NCI-H2227 treated with DMSO at 0.1 percent for 48 hours (cell line): ENCODE data around the gene IFI6.

ENCODE experiments used
- DNase-seq: peaks from one replicate; lab custom pipeline; 2025; lab: John Stamatoyannopoulos, UW

Gene IFI6

GRCh38 chr1:27672750-27673112 lies 739 bp upstream of the IFI6 start:
- DNase-seq, result no peak

- DNase-seq, result no peak
These were observed 2.1 kb downstream of the IFI6 start for GRCh38 chr1:27669876-27670275.

- DNase-seq, result peak; percentile 30
These were observed 2.9 kb downstream of the IFI6 start for GRCh38 chr1:27668808-27669723.

GRCh38 chr1:27668121-27668807 lies 3.7 kb downstream of the IFI6 start:
- no peak for DNase-seq

GRCh38 chr1:27666791-27667254 lies 5.2 kb downstream of the IFI6 start:
- no peak for DNase-seq

GRCh38 chr1:27666294-27666693 lies 5.7 kb downstream of the IFI6 start:
- no peak for DNase-seq

- no peak for DNase-seq
These were observed 6.9 kb downstream of the IFI6 start for GRCh38 chr1:27665016-27665651.

- DNase-seq, result no peak
These were observed 7.7 kb downstream of the IFI6 start for GRCh38 chr1:27664291-27664690.

- DNase-seq, result peak; percentile 80
These were observed 9.1 kb downstream of the IFI6 start for GRCh38 chr1:27662707-27663393.

GRCh38 chr1:27662261-27662660 lies 9.7 kb downstream of the IFI6 start:
- DNase-seq, result no peak

GRCh38 chr1:27661412-27662075 lies 10.4 kb downstream of the IFI6 start:
- no peak for DNase-seq

GRCh38 chr1:27660300-27660835 lies 11.6 kb downstream of the IFI6 start:
- no peak for DNase-seq

- peak; percentile 84 for DNase-seq
These were observed 12.3 kb downstream of the IFI6 start for GRCh38 chr1:27659497-27660299.

- DNase-seq, result no peak
These were observed 13.0 kb downstream of the IFI6 start for GRCh38 chr1:27658951-27659496.

GRCh38 chr1:27656157-27656893 lies 15.7 kb downstream of the IFI6 start:
- DNase-seq, result no peak

GRCh38 chr1:27655151-27655937 lies 16.6 kb downstream of the IFI6 start:
- no peak for DNase-seq

GRCh38 chr1:27652111-27652864 lies 19.7 kb downstream of the IFI6 start:
- DNase-seq, result no peak
